Kidney tubule cell (primary cell): ENCODE data around the gene RNASE1.
"Not testable (repeated sequence)": the region's sequence is repeated elsewhere in the genome, so short reads cannot be mapped to it uniquely, and the experiment has no call there.

ENCODE experiments used
- DNase-seq: peaks from one replicate; pipeline ENCODE4 v3.0.0-alpha.2; 2018; ENCODE audit warnings: low spot score

The RNASE1 gene

GRCh38 chr14:20802341-20803084, at the start of gene RNASE1:
TSS of gene RNASE1 (minus strand) at chr14:20802844. CDS start at chr14:20802068, 776 bp downstream.
- no peak for DNase-seq

- DNase-seq, result no peak
These were observed 46.4 kb upstream of the RNASE1 start for GRCh38 chr14:20848955-20849570.

GRCh38 chr14:20848316-20848954, 45.8 kb upstream of the RNASE1 start:
- peak; percentile 97 for DNase-seq

GRCh38 chr14:20846560-20846959, 43.9 kb upstream of the RNASE1 start:
- DNase-seq, result no peak

- DNase-seq, result no peak
These were observed 38.5 kb upstream of the RNASE1 start for GRCh38 chr14:20841096-20841495.

GRCh38 chr14:20837831-20838230, 35.2 kb upstream of the RNASE1 start:
- DNase-seq, result no peak

GRCh38 chr14:20836668-20837338, 34.2 kb upstream of the RNASE1 start:
- peak; percentile 56 for DNase-seq

GRCh38 chr14:20834899-20835298, 32.3 kb upstream of the RNASE1 start:
- no peak for DNase-seq

GRCh38 chr14:20830831-20831230, 28.2 kb upstream of the RNASE1 start:
- no peak for DNase-seq

GRCh38 chr14:20828024-20828694, 25.5 kb upstream of the RNASE1 start:
- DNase-seq, result not testable (repeated sequence)

- no peak for DNase-seq
These were observed 24.7 kb upstream of the RNASE1 start for GRCh38 chr14:20827326-20827725.

- peak; percentile 28 for DNase-seq
These were observed 24.0 kb upstream of the RNASE1 start for GRCh38 chr14:20826666-20827065.

GRCh38 chr14:20823859-20824258, 21.2 kb upstream of the RNASE1 start:
- DNase-seq, result no peak

GRCh38 chr14:20821521-20822108, 19.0 kb upstream of the RNASE1 start:
- peak; percentile 62 for DNase-seq

GRCh38 chr14:20820063-20820904, 17.6 kb upstream of the RNASE1 start:
- DNase-seq, result no peak

- DNase-seq, result no peak
These were observed 16.2 kb upstream of the RNASE1 start for GRCh38 chr14:20818861-20819260.

GRCh38 chr14:20815946-20816345, 13.3 kb upstream of the RNASE1 start:
- DNase-seq, result not testable (repeated sequence)

GRCh38 chr14:20811986-20812975, 9.6 kb upstream of the RNASE1 start:
- no peak for DNase-seq

- no peak for DNase-seq
These were observed 7.3 kb upstream of the RNASE1 start for GRCh38 chr14:20809917-20810316.

GRCh38 chr14:20808162-20808483, 5.5 kb upstream of the RNASE1 start:
- DNase-seq, result no peak
